SK-N-SH (cell line): ENCODE data around the gene PDZD2. TPM values are rescaled to one million over a fixed set of nuclear protein-coding genes. Genes with fewer than 3 reads are reported as not detected.

Experiments
- CTCF ChIA-PET: fragments of 300-600, 350-600 bp; formaldehyde crosslinking; extraction: SDS; loops from one replicate; lab custom pipeline; 2021; lab: Yijun Ruan, JAX
- POLR2A ChIA-PET: fragments of 350-600 bp; sonication (Branson Sonifier 250); formaldehyde crosslinking; extraction: SDS; loops from one replicate; lab custom pipeline; 2020; ENCODE audit warnings: antibody characterized with exemption, inconsistent platforms; lab: Yijun Ruan, JAX
- DNase-seq: peaks from one replicate; pipeline ENCODE4 v3.0.0; 2012
- H2AFZ ChIP-seq: fragments of 200-600 bp; sonication (generic); 2 replicates; pipeline ENCODE4 v1.8.1; 2016; ENCODE audit warnings: antibody characterized with exemption, mild to moderate bottlenecking, low read depth
- H3F3A ChIP-seq: fragments of 200-600 bp; sonication (generic); replicated peaks from 2 replicates; pipeline ENCODE3; 2016; ENCODE audit warnings: antibody characterized with exemption, mild to moderate bottlenecking; ENCODE audit not compliant: insufficient read depth
- H3K27ac ChIP-seq, 2 experiments: fragments of 200-500 bp in 1 of 2; fragments of 200-600 bp in 1 of 2; sonication (Bioruptor generic) in 1 of 2; sonication (generic), shearing (Covaris generic) in 1 of 2; 2 replicates each; pipeline versions ENCODE4 v1.5.1 to v1.6.1; 2014 to 2016; ENCODE audit warnings: low read depth in 2 of 2, inconsistent platforms in 1 of 2, low read length in 1 of 2, mild to moderate bottlenecking in 1 of 2, mixed read lengths in 1 of 2
- H3K27me3 ChIP-seq: fragments of 200-600 bp; sonication (generic), shearing (Covaris generic); 2 replicates; pipeline ENCODE4 v1.6.1; 2016; ENCODE audit warnings: mixed run types; ENCODE audit not compliant: insufficient read depth
- H3K36me3 ChIP-seq, 2 experiments: fragments of 200-500 bp in 1 of 2; fragments of 200-600 bp in 1 of 2; sonication (Bioruptor generic) in 1 of 2; sonication (generic) in 1 of 2; replicated peaks in 1 of 2; 2 replicates each; pipeline versions ENCODE3 to v1.5.1; 2014 to 2016; ENCODE audit warnings: low read length in 1 of 2, mild to moderate bottlenecking in 1 of 2; ENCODE audit not compliant: insufficient read depth in 2 of 2, control insufficient read depth in 1 of 2
- H3K4me1 ChIP-seq, 2 experiments: fragments of 200-500 bp in 1 of 2; fragments of 200-600 bp in 1 of 2; sonication (Bioruptor generic) in 1 of 2; sonication (generic), shearing (Covaris generic) in 1 of 2; 2 replicates each; pipeline versions ENCODE4 v1.5.1 to v1.6.1; 2014 to 2016; ENCODE audit warnings: low read depth in 1 of 2, low read length in 1 of 2, mixed run types in 1 of 2; ENCODE audit not compliant: insufficient read depth in 2 of 2, control insufficient read depth in 1 of 2
- H3K4me2 ChIP-seq: fragments of 200-600 bp; sonication (generic), shearing (Covaris generic); 2 replicates; pipeline ENCODE4 v1.6.1; 2017; ENCODE audit warnings: mixed run types
- H3K4me3 ChIP-seq, 2 experiments: fragments of 200-500 bp in 1 of 2; fragments of 200-600 bp in 1 of 2; sonication (Bioruptor generic) in 1 of 2; sonication (generic), shearing (Covaris generic) in 1 of 2; 2 replicates each; pipeline versions ENCODE4 v1.5.1 to v1.8.1; 2014 to 2016; ENCODE audit warnings: low read depth in 2 of 2, inconsistent platforms in 1 of 2, low read length in 1 of 2, mild to moderate bottlenecking in 1 of 2, mixed read lengths in 1 of 2, moderate library complexity in 1 of 2
- H3K79me2 ChIP-seq: fragments of 200-600 bp; sonication (generic); 2 replicates; pipeline ENCODE4 v1.8.1; 2017; ENCODE audit warnings: mild to moderate bottlenecking; ENCODE audit not compliant: insufficient read depth
- H3K9ac ChIP-seq: fragments of 200-600 bp; sonication (generic); 2 replicates; pipeline ENCODE4 v1.6.1; 2017; ENCODE audit warnings: mixed run types
- H3K9me2 ChIP-seq: fragments of 200-600 bp; sonication (generic); 2 replicates; pipeline ENCODE4 v1.6.1; 2017; ENCODE audit warnings: mixed run types
- H3K9me3 ChIP-seq: fragments of 200-600 bp; sonication (generic); 2 replicates; pipeline ENCODE4 v1.6.1; 2017; ENCODE audit warnings: mixed run types, mild to moderate bottlenecking, moderate library complexity
- H4K20me1 ChIP-seq: fragments of 200-600 bp; sonication (generic); 2 replicates; pipeline ENCODE4 v1.6.1; 2017; ENCODE audit warnings: mild to moderate bottlenecking, mixed run types; ENCODE audit not compliant: insufficient read depth
- CTCF ChIP-seq: fragments of 200-600 bp; sonication (generic); IDR thresholded peaks from 2 replicates; pipeline ENCODE4 v1.6.1; 2017; ENCODE audit warnings: antibody characterized with exemption, mild to moderate bottlenecking, moderate library complexity
- ELF1 ChIP-seq: IDR thresholded peaks from 2 replicates; pipeline ENCODE4 v1.4.0; 2012
- FOSL2 ChIP-seq: IDR thresholded peaks from 2 replicates; pipeline ENCODE4 v1.4.0; 2012; ENCODE audit warnings: low read depth, mild to moderate bottlenecking, moderate library complexity, borderline replicate concordance
- FOXM1 ChIP-seq: IDR thresholded peaks from 2 replicates; pipeline ENCODE4 v1.4.0; 2012; ENCODE audit warnings: low read depth, mild to moderate bottlenecking
- IRF3 ChIP-seq: fragments of 150-350 bp; IDR thresholded peaks from 2 replicates; pipeline ENCODE4 v1.6.1; 2016; ENCODE audit warnings: mild to moderate bottlenecking, low read depth, low read length
- MAX ChIP-seq: IDR thresholded peaks from 2 replicates; pipeline ENCODE4 v1.4.0; 2012; ENCODE audit warnings: low read depth
- MXI1 ChIP-seq: IDR thresholded peaks from 2 replicates; pipeline ENCODE4 v1.6.1; 2012; ENCODE audit warnings: mild to moderate bottlenecking, low read depth, low read length, improper control_type of control experiment
- POLR2AphosphoS5 ChIP-seq: IDR thresholded peaks from 2 replicates; pipeline ENCODE4 v1.6.1; 2012; ENCODE audit warnings: low read depth, low read length
- RAD21 ChIP-seq: IDR thresholded peaks from 2 replicates; pipeline ENCODE4 v1.6.1; 2012; ENCODE audit warnings: mild to moderate bottlenecking, low read length
- RFX5 ChIP-seq: IDR thresholded peaks from 2 replicates; pipeline ENCODE4 v1.6.1; 2012; ENCODE audit warnings: mild to moderate bottlenecking, improper control_type of control experiment, low read length
- SIN3A ChIP-seq: IDR thresholded peaks from 2 replicates; pipeline ENCODE4 v1.6.1; 2012; ENCODE audit warnings: low read depth, mild to moderate bottlenecking, low read length, moderate library complexity, borderline replicate concordance
- USF1 ChIP-seq: IDR thresholded peaks from 2 replicates; pipeline ENCODE4 v1.4.0; 2012; ENCODE audit warnings: low read depth, borderline replicate concordance
- USF2 ChIP-seq: fragments of 150-350 bp; IDR thresholded peaks from 2 replicates; pipeline ENCODE4 v1.6.1; 2017; ENCODE audit warnings: antibody characterized with exemption, low read length, low read depth, borderline replicate concordance
- ZBTB33 ChIP-seq: IDR thresholded peaks from 2 replicates; pipeline ENCODE4 v1.4.0; 2012; ENCODE audit warnings: low read depth, borderline replicate concordance
- WGBS: methylation state at CpG from one replicate; pipeline ENCODE4 v1.1.6; 2017; ENCODE audit warnings: low lambda C conversion rate; 5-methylcytosine and 5-hydroxymethylcytosine counted together
- polyA plus RNA-seq, 3 experiments: library from polyadenylated mRNA; depleted of rRNA; stranded (reverse); fragments of >200 nt; gene quantifications; 2 replicates each; pipeline ENCODE4 v1.2.3, GENCODE V29; 2012

PDZD2 gene
- polyA plus RNA-seq, 1 of the 3 experiments (the other 2 are of a cell fraction), result 0.13 TPM

- Histone ChIP-seq H3K4me3 (no peak overlapping the region), H3K4me2 (no peak overlapping the region), H3F3A (peaks cover 15% of the 10 kb centered on the region), H3K36me3 (peaks cover 64 to 73% of the 10 kb centered on the region in 2 experiments), H3K9ac (no peak overlapping the region), H3K79me2 (peaks cover 75% of the 10 kb centered on the region), H4K20me1 (peaks cover 24% of the 10 kb centered on the region), H3K9me2 (no peaks in the 10 kb centered on the region), H3K9me3 (no peaks in the 10 kb centered on the region), H3K27ac (no peak overlapping the region), H2AFZ (no peak overlapping the region), H3K27me3 (no peaks in the 10 kb centered on the region), H3K4me1 (peaks cover 0 to 12% of the 10 kb centered on the region in 2 experiments; a peak in 2 of 4 replicates)
- CTCF ChIA-PET, result interaction anchor here (0.6 kb wide), 1 partner anchor 51 kb away, joined by 4 read pairs; no protein-coding TSS in a partner anchor
- POLR2A ChIA-PET, result no interaction called here
- DNase-seq, result no peak
- TF ChIP-seq FOXM1 (no peak), ZBTB33 (no peak), FOSL2 (no peak), SIN3A (no peak), POLR2AphosphoS5 (no peak), MXI1 (no peak)
- WGBS, result 96% methylated on average over 7 of the region's 8 CpGs
Observed at GRCh38 chr5:32123058-32123805, 484.3 kb downstream of the PDZD2 start.

- no peaks in the 10 kb centered on the region for H3K9me2 ChIP-seq
- H3K27me3 ChIP-seq, result no peaks in the 10 kb centered on the region
- ChIA-PET POLR2A (no interaction called here), CTCF (no interaction called here)
- no peak overlapping the region for H3K9ac ChIP-seq
- peaks cover 82% of the 10 kb centered on the region for H3K79me2 ChIP-seq
- no peak for DNase-seq
- peaks cover 24% of the 10 kb centered on the region for H4K20me1 ChIP-seq
- H3F3A ChIP-seq, result peaks cover 11% of the 10 kb centered on the region
- peaks cover 70 to 73% of the 10 kb centered on the region in 2 experiments for H3K36me3 ChIP-seq
- peaks cover 0 to 12% of the 10 kb centered on the region in 2 experiments; a peak in 2 of 4 replicates for H3K4me1 ChIP-seq
- no peak overlapping the region for H3K4me2 ChIP-seq
- no peaks in the 10 kb centered on the region for H3K9me3 ChIP-seq
- H3K27ac ChIP-seq, result no peak overlapping the region
- 93% methylated on average over 6 of the region's 6 CpGs for whole genome bisulfite sequencing
- no peak overlapping the region for H2AFZ ChIP-seq
- no peak overlapping the region for H3K4me3 ChIP-seq
- TF ChIP-seq RFX5, result no peak
- no peak for TF ChIP-seq USF2
- no peak for TF ChIP-seq USF1
- no peak for TF ChIP-seq ZBTB33
- no peak for TF ChIP-seq ELF1
- TF ChIP-seq CTCF, result no peak
- no peak for TF ChIP-seq FOSL2
- no peak for TF ChIP-seq IRF3
- no peak for TF ChIP-seq RAD21
- TF ChIP-seq FOXM1, result no peak
- TF ChIP-seq MAX, result no peak
Observed at GRCh38 chr5:32123889-32124676, 485.2 kb downstream of the PDZD2 start.
